HG03139 (cell line): Measurements from ENCODE around the gene ARSB.
"Not testable (repeated sequence)": the region's sequence is repeated elsewhere in the genome, so short reads cannot be mapped to it uniquely, and the experiment has no call there.

Source experiments
- ATAC-seq: cut with Tn5 transposase; IDR thresholded peaks from one replicate; pipeline ENCODE4 v1.9.1; 2021; ENCODE audit not compliant: unreplicated experiment

ARSB gene

DNA sequence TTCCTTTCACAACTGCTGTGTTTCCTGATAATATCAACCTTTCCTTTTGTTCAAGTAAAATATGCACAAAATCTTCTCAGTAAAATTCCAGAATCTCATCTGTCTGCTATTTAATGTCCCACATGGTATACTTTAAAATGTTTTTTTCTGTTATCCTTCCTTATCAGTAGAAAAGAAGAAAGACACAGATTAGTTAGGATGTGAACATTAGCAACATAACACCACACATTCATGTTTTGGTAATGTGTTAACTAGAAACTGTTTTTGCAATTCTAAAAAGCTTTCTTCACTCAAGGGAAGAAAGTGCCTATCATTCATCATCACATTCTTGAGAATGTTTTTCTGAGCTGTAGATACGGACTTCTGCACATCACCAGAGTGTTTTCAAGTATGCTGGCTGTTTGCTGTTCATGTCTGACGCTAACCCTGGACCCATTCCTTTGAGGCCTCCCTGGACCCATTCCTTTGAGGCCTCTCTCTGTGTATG is 10.5 kb upstream of the ARSB start:
- ATAC-seq, result no peak

DNA sequence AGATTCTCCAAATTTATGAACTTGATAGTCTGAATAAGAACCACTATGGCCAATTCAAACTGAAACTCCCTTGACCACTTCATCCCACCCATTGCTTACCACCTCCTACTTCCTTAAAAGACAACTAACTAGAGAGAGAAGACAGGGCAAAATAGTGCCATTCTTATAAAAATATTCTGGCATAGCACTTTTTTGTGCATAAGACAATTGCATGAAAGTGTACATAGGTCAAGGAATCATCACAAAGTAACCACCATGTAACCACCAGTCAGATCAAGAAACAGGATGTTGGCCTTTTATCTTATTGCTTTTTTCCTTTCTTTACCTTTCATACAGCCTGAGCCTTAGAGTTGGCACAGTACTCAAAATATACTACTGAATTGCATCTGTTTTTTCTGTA is 8.1 kb upstream of the ARSB start:
- ATAC-seq, result no peak

DNA sequence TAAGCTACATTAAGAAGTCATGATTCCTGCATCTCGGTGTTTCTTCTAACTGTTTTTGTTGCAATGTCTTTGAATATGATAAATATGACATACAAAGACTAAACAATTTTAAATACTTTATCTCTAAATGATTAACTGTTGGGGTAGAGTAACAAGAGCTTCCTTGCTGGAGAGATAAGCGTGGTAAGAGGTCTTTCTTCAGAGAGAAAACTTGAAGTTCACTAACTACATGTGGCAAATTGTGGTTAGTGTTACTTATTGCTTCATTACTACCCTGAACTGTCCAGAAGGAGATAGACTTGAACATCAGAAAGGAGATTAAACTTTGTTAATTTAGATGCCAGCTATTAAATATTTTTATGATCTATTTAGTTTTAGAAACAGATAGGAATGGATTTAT is 7.0 kb upstream of the ARSB start:
- no peak for ATAC-seq

DNA sequence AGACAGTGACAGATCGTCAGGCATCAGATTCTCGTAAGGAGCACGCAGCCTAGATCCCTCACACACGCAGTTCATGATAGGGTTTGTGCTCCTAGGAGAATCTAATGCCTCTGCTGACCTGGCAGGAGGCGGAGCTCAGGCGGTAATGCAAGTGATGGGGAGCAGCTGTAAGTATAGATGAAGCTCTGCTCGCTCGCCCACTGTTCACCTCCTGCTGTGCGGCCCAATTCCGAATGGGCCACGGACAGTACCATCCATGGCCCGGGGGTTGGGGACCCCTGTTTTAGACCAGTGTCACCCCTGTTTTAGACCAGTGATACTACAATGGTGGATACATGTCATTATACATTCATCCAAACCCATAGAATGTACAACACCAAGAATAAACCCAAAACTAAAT is 4.0 kb upstream of the ARSB start:
- no peak for ATAC-seq

DNA sequence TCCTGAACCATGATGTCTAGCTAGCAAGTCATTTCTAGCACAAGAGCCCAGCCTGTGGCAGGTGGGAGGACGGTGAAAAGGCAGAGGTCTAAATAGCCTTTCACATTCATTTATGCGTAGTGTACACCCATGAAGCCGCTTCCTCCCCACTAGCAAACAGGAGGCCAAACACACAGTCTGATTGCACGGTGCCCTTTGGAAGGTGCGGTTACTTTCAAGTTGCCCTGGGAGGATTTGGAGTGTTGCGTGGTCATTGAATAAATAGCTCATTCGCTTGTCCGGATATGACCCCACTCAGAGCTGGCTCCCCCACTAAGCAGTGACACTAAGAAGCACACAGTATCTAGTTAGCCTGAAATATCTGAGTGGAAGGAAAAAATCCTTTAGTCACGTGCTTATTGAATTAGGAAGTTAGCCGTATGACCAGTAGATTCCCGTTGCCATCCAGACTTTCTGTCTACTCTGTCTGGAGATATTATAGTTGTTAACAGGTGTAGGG is 664 bp upstream of the ARSB start:
- ATAC-seq, result peak; percentile 42

DNA sequence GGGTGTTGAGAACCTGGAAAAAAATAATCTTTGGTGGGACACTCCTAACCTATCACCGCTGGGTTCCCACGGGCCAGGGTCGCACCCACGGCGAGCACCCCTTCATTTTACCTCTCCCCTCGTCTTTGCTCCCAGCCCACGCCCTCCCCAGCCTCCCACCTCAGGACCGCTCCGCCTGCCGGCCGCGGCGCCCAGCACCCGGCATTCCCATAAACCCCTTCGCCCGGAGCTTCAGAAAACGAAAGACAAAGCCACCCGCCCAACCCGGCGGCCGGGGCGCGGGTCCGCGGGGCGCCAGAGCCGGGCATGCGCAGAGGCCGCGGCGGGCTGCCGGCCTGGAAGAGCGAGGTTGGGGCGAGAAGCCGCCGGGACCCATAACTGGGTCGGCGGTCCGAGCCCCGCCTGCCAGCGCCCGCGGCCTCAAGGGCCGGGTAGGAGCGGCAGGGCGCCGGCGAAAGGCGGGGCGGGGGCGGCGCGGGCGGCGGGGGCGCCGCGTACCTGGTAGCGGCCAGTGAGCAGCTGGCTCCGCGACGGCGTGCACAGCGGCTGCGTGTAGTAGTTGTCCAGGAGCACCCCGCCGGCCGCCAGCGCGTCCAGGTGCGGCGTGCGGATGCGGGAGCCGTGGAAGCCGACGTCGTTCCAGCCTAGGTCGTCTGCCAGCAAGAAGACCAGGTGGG is 533 bp downstream of the ARSB start:
- ATAC-seq, result peak; percentile 36

DNA sequence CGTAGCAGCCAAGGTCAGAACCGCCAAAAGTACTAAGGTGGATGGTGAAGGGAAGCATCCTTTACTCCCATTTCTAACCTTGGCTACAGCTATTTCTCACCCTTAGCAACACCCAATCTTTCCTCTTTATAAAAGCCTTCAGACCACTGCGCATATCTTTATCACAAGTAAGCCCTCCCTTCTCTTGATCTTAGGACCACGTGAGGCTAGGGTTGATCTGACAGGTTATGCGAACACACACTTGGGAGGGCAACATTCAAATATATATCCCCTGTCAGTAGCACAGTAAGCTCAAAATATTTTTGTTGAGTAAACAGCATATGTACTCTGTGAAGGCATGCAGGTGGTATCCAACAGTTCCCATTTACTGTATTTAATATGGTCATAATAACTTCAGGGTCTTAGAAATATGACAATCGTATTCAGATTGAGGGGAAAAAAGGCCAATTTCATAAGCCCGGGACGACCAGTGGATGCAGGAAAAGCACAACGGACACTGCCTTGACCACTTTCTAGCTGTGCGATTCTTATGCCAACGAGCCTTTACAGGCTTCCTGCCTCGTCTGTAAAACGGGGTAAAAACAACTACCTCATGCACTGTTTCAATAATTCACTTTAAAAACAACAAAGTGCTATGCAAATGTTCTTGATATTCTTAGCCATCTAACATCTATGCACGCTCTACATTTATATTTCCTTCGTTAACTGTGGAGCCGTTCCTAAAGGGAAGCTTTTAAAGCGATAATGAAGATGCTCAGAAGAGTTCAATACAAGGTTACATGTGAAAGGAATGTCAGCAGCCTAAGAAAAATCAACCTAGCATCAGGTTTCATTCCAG is 1.3 kb downstream of the ARSB start:
- peak; percentile 3 for ATAC-seq

DNA sequence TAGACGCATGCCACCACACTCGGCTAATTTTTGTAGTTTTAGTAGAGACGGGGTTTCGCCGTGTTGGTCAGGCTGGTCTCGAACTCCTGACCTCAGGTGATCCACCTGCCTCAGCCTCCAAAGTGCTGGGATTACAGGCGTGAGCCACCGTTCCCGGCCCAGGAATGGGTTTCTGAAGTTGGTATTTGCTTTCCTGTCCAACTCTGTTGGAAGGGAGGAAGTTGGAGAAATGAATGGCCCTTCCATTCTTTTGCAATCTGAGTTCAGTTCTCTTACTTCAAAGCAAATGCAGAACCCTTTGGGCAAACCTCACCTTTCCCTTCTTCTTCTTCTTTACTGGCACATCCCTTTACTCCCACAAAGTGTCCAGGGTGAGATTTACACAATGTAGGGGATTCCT is 1.9 kb downstream of the ARSB start:
- not testable (repeated sequence) for ATAC-seq

DNA sequence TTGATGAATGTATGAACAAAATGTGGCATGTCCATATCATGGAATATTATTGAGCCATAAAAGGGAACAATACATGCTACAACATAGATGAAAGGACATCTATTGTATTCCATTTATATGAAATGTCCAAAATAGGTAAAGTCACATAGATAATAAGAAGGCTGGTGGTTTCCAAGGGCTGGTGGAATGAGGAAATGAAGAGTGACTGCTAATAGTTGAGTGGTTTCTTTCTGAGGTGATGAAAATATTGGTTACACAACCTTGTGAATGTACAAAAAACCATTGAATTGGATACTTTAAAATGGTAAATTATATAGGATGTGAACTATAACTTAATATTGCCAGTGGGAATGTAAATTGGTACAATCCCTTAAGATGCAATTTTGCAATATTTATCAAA is 5.2 kb downstream of the ARSB start:
- no peak for ATAC-seq

DNA sequence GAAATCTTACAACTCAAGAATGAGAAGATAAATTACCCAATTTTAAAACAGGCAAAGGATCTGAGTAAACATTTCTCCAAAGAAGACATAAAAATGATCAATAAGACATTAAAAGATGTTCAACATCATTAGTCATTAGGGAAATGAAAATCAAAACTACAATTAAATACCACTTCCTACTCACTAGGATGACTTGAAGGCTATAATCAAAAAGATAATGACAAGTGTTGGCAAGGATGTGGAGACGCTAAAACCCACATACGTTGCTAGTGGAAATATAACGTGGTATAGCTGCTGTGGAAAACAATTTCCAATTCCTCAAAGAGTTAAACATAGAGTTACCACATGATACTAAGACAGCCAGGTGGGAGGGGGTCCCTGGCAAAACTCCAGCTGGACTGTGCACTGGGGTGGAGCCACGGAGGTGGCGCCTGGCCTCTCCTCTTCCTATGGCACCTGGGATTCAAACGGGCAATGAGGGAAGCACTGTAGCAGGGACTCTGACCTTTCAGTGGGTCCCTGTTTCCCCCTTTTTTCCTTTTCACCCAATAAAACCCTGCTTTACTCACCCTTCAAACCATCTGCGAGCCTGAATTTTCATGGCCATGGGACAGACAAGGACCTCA is 5.9 kb downstream of the ARSB start:
- no peak for ATAC-seq

DNA sequence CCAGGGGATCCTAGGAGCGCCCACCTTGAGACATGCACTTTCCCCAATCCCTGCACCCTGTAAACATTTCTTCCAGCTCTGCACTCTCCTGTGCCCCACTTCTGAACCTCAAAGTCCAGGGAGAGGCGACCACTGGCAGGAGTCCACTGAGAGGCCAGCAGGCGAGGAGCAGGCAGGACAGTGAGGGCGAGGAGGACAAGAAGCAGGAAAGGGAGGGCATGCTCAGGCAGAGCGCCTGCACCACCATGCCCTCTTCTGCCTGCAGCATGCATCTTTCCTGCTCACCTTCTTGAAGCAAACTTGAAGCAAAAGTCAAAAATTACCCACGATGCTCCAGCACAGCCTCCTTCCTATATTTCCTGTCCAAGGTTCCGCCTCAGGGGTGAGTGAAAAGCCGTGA is 10.1 kb downstream of the ARSB start:
- ATAC-seq, result no peak

DNA sequence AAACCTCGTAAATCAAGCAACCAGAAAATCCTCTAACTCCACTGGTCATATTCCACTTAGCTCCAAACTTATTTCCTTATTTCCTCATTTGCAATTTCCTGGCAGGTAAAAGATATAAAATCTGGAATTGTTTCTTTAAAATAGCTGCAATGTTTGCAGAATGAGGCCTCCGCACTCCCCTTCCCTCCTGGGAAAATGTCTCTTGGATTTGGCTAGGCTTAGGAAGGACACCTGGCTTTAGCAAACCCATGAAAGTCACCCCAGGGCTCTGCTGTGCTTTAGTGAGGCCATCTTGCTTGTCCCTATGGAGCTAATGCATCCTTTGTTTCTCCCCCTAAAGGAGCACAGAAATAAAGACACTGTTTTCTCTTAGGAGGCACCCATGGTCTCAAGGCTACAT is 10.5 kb downstream of the ARSB start:
- no peak for ATAC-seq

DNA sequence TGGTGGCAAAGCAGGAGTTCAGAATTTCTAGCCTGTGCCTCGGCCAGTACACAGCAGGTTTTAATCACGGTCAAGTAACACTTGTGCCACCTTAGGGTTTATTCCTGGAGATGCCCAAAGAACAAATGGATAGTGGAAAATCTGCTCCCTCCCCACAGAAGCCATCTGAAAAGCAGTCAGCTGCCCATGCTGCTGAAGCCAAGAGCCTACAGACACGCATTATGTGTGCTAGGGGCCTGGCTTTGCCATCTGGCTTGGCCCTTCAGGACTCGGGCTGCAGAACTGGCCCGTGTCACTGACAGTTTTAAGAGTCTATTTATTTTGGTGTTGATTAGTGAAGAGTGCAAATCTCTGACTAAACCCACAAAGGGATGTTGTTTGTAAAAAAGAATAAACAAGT is 11.1 kb downstream of the ARSB start:
- ATAC-seq, result no peak

DNA sequence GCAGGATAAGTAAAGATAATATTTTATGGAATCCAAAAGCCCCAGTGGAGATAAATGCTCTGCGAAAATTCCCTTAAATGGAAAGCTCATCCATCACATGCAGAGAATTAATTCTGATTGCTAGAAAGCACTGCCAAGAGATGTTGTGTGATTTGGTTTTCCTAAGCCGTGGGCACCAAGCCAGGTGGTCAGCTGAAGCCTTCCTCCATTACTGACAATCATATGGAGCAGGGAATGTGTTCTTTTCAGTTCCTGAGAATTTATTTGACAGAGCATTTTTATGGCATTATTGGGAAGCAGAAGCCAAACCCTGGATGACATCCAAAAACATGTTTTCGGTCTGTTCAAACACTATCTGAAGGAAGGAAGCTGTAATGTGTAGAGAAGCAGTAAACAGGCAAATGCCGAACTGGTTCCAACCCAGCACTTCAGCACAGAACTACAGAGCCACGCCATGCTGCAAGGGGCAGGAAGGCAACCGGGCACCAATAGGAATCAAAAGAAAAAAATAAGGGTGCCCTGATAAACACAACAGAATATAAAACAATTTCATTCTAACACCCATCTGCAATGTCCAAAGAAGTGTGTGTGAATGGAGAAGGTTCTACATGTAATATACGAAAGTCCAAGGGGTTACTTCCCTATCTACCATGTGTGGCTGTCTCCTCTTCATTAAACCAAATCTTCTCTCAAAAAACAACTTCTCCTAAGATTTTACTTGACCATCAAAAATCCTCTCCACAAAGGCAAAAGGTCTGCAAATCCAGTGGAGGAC is 12.3 kb downstream of the ARSB start:
- no peak for ATAC-seq

DNA sequence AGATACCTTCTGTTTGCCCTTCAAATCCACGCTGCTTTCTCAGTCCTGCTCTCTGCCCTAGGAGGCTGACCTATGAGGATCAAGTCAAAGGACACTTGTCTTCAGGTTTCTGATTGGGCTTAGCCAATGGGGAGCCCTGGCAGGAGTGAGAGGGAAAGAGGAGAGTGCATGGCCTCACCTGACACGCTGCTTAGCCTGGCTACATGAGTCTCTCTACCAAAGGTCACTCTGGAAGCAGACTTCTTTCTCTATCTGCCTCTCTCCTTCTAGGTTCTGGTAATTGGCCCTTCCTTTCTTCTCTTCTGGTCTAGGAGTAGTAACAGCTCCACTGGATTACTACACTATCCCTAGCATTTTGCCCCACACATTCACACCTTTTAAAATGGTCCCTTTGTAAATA is 13.1 kb downstream of the ARSB start:
- no peak for ATAC-seq

DNA sequence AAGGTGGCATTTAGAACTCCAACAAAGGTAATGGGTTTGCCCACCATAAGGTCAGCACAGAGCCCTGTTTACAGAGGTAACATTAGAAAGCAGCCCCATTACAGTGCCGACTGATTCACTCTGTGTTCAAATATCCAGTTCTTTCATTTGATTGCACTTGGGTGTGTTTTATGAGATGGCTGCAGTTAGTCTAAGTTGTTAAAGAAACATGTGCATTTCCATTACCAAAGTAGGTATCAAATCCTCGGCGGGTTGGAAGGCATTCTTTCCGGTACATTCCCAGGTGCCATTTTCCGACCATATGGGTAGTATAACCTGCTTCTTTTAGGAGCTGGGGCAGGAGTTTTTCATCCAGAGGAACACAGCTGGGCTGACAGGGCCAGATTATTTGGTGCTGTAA is 16.3 kb downstream of the ARSB start:
- no peak for ATAC-seq

DNA sequence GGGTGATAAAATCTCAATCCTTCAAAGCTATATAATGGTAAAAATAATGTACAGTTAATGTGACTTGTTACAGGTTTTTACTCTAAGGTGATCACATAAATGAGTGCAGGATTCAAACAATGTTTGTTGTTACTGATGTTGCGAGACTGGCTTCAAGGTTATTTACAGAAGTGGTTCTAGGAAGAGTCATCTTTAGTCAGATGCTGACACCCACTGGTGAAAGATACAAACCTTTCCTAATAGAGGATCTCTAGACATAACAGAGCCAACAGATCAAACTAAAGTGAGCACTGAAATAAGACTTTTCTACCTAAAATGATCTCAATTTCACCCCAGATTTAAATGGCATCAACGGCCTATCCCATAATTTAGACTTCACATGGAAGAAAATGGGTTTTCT is 20.2 kb downstream of the ARSB start:
- ATAC-seq, result no peak

DNA sequence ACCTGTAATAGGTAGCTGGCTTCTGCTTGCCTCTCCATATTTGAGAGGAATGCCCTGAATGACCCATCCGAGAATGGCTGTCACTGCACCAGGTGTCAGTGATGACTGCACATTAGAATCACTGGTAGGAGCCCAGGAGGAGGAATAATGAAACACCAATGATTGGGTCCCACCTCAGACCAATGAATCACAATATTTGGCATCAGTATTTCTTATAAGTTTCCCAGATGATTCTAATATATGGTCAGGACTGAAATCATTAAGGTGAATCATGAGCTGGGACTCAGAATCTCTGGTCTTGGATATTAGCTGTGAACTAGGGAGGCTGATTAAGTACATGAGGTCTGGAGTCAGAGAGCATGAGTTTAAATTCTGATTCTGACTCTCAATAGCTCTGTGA is 23.4 kb downstream of the ARSB start:
- no peak for ATAC-seq

DNA sequence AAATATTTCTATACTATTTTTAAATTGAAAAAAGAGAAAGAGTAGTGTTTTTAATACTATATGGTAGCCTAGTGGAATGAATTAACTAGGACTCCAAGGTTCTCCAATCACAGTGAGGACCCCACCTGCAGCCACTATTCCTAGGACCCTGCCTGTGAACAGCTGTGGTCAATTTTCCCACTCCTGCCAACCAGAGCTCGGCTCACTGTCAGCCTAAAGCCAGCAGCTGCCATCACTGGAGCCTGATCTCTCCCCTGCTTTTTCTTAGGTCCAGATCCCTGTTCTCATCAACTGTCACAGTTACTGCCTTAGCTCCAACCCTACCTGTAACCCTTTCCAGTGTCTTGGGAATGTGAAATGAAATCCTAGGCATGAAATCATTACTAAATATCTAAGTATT is 25.3 kb downstream of the ARSB start:
- ATAC-seq, result no peak

DNA sequence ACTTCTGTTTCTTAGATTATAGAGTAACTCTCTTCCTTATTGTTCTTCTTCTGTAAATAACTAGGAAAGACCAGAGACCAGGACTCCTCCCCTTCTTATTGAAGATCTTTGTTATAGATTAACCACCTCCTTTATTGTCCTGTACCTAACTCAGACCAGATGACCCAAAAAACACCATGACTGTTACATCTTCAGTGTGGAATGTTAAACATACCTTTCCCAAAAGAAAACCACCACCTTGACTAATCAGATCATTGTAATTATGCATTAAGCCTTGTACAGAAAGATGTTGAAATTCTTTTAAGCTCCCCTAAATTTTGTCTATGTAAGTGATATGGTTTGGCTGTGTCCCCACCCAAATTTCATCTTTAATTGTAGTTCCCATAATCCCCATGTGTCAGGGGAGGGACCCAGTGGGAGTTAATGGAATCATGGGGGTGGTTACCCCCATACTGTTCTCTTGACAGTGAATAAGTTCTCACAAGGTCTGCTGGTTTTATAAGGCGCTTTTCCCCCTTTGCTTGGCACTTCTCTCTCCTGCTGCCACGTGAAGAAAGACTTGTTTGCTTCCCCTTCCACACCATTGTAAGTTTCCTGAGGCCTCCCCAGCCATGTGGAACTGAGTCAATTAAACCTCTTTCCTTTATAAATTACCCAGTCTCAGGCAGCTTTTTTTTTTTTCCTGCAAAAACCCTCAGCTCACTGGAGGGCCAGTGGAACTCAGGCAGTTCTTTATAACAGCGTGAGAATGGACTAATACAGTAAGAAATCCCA is 26.3 kb downstream of the ARSB start:
- no peak for ATAC-seq
